Right lung (tissue), 5 donors: ENCODE measurements around the gene RS1. TPM values are rescaled to one million over a fixed set of nuclear protein-coding genes. Genes with fewer than 3 reads are reported as not detected.

Experiments used
- DNase-seq, 2 donors: peaks; one replicate each; pipeline ENCODE4 v3.0.0-alpha.2; 2013
- polyA plus RNA-seq, 5 donors: library from polyadenylated mRNA; unstranded; fragments of 120-200 nt; gene quantifications; one replicate each; pipeline versions ENCODE4 v1.2.1 to v1.2.3, GENCODE V29; 2013; ENCODE audit warnings: inconsistent platforms in 1 of 5, low replicate concordance in 1 of 5; ENCODE audit not compliant: insufficient read length in 5 of 5, insufficient read depth in 1 of 5

The RS1 gene
- polyA plus RNA-seq, 5 donors = 0.21 to 0.44 (median 0.37) TPM

GRCh38 chrX:18674417-18674787, 2.5 kb upstream of the RS1 start:
- no peak for DNase-seq

DNA sequence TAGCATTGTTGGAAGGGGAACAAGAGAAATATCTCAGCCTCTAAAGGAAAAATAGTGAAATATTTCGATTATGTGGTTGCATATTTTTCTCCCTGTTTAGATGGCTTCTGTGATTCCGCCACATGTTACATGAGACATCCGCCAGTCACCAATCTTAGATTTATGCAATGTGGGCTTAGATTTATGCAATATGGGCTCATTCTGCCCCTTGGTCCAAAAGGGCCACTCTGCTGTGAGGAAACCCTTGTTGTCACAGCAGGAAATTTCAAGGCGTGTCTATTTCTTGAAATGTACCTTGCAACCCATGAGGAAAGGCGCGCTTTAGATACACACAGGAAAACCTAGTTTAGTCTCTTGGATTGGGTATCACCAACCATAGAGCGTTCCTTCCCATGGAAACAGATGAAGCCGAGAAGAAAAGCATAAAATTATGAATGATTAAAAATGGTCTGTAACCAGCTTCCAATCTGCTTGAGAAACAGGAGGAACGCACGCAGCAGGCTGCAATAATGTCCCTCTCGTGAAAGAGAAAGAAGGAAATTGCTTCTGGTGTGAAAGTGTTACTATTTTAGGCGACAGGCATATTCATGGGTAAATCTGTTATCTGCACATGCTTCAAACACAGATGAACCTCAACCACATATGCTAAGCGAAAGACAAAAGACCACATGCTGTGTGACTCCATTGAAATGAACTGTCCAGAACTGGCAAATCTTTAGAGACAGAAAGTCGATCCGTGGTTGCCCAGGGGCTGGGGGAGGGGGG, 3.7 kb downstream of the RS1 start:
- DNase-seq = no peak

DNA sequence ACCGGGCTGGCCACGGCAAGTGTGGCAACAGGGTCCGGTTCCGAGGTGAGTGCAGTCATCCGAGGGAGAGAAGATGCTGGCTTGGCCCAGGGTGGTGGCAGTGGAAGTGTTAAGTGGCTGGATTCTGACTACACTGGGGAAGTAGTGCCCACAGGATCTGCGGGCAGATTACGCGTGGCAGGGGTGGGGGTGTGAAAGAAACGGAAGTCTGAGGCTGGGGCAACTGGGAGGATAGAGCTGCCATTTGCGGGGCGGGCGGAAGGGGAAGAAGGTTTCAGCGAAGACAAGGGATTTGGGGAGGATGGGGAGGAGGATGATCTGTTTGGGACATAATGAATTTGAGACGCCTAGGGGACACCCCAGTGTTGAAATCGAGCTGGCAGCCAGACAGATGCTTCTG, 5.3 kb downstream of the RS1 start:
- no peak for DNase-seq

DNA sequence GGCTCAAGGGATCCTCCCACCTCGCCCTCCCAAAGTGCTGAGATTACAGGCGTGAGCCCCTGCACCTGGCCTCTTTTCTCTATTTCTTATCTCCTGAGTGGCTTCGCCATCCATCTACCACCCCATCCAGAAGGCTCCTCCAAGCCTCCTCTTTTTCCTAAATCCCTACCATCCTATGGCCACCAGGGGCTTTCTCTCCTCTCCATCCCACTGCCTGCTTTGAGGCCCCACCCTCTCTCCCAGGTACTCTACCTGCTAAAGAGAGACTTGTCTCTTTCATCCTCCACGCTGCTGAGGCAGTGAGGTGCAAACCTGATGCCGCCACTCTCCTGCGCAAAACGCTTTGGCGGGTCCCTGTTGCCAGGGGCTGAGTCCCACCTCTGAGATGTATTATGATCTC, 7.0 kb downstream of the RS1 start:
- no peak for DNase-seq

DNA sequence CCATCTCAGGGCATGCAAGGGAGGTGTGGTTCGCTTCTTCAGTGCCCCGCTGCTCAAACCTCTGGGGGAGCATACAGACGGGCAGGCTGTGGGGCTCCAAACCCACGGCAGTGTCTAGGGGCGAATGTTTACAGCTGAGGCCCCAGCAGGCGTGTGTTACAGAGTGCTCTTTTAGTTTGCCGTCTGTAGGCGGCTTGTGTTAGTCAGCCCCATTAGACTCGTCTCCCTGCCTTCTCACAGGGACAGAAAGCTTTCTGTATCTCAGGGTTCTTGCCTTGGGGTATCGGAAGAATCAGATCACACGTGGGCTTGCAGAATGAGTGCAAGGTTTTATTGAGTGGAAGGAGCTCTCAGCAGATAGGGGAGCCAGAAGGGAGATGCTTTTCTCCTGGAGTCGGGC, 10.6 kb downstream of the RS1 start:
- no peak for DNase-seq

DNA sequence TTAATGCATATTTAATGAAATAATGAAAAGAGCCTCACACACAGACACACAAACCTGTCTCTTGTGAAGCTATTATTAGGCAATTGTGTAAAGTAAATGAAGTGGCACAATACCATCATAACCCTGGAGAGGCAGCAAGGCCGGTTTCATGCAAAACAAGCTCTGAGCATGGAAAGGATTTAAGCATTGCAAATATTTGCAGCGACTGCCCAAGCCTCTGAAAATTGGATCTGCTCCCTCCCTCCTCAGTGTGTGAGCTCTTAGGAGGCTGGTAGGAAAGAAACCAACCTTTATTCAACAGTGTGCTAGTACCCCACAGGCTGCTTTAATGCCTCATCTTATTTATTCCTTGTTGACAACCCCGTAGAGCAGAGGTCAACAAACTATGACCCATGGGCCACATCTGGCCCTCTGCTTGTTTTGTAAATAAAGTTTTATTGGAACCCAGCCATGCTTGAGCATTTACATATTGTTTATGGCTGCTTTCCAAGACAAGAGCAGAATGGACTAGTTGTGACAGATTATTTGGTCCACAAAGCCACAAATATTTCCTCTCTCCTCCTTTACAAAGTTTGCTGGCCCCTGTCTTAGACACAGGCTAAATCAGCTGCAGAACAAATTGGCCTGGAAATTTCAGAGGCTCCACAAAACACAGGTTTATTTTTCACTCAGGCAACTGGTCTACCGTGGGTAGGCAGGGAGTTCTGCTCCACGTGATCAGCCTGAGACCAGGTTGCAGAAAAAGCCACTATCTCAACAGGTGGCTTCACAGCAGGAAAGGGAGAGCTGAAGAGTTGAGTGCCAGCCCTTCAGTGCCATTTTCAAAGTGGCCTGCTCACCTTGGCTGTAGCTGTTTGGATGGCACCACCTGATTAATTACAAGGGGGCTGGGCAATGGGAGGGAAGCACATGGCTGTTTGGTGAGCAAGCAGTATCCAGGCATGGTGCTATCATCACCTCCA, 16.8 kb downstream of the RS1 start:
- DNase-seq = no peak

DNA sequence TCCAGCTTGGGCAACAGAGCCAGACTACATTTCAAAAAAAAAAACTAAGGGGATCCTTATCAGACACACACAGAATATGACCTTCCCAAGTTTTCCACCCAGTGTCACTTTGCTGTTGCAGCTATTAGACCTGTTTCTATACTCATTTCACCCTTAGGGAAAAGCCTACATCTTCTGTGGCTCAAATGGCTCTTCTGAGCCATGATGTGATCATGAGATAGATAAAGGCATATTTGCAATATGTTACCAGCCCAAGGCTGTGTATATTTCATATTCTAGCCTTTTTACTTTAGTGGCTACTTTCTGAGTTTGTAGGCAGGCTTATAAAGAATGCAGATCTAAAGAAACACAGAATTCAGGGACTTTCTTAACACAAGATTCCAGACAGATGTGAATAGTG, 19.3 kb downstream of the RS1 start:
- DNase-seq = no peak

GRCh38 chrX:18650662-18651061, 21.2 kb downstream of the RS1 start:
- no peak for DNase-seq

- peak in 1 of 2 donors; percentile 11 for DNase-seq
Observed at GRCh38 chrX:18649498-18649951, 22.4 kb downstream of the RS1 start.

- no peak for DNase-seq
Observed at GRCh38 chrX:18647621-18648020, 24.3 kb downstream of the RS1 start.

GRCh38 chrX:18643853-18644252, 28.1 kb downstream of the RS1 start:
- DNase-seq = no peak

DNA sequence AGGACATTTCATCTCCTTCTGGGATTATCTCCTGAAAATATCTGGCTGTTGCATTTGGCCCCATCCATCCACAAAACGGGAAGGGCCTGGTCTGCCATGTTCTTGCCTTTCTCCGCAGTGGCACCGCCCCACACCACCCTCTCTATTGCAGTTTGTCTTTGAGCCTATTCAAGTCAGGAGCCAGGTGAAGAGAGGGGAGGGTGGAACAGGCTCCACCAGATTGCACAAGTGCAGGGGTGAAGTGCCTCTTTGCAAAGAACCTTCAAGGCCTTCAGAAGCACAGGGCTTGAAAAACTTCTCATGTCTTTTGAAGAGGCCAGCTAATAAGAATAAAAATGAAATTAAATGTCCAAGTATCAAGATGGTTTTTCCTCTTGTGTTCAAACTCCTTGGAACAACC, 28.7 kb downstream of the RS1 start:
- DNase-seq = peak; percentile 21 to 31

GRCh38 chrX:18640686-18641085, 31.2 kb downstream of the RS1 start:
- no peak for DNase-seq

- DNase-seq = no peak
Observed at GRCh38 chrX:18639280-18639679, 32.6 kb downstream of the RS1 start.

DNA sequence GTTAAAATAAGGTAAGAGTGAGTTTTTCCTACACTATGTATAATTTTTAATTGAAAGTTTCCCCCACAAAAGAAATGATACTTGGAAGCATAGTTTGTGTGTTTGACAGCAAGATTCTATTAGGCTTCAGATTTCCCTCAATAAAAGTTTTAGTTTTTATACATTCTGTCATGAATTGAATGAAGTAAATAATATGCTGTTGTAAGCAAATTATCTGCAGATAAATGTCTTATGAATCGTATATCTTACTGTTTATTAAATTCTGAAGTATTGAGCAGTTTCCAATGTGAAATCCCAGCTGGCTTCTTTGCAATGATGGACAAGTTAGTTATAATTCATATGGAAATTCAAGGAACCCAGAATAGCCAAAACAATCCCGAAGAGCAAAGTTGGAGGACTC, 33.5 kb downstream of the RS1 start:
- no peak for DNase-seq

DNA sequence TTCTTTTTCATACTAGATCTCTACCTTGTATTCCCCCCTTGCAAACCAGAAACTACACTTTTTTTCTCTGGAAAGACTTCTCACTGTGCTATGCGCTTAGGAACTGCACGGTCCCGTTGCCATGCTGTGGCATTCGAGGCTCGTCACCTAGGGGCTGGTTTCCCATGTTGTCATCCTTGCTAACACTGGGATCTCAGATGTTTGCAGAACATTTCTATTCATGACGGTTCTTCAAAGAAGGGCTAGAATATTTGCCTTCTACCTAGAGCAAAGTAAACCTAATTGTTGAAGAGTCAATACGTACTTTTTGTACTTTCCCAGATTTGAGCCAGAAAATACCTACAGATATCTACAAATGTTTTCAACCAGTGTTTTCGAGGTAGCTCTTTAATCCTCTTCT, 41.0 kb downstream of the RS1 start:
- no peak for DNase-seq

- DNase-seq = no peak
Observed at GRCh38 chrX:18624599-18624998, 47.3 kb downstream of the RS1 start.

- DNase-seq = no peak
Observed at GRCh38 chrX:18620349-18620748, 51.6 kb downstream of the RS1 start.

- no peak for DNase-seq
Observed at GRCh38 chrX:18619288-18619687, 52.6 kb downstream of the RS1 start.

DNA sequence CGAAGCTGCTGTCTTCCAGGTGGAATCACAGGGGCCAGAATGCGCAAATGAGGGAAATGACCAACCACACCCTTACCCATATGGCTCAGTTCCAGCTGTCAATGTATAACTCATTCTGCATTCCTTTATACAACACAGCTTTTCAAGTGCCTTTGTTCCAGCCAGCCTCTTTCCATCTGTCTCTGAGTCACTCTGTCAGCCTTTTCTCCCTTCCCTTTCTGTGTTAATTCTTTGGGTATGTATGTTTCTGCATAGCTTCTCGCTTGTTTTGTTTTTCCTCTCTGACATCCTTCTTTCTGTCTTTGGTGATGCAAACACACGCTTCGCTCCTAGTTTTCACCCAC, 54.5 kb downstream of the RS1 start:
- no peak for DNase-seq

DNA sequence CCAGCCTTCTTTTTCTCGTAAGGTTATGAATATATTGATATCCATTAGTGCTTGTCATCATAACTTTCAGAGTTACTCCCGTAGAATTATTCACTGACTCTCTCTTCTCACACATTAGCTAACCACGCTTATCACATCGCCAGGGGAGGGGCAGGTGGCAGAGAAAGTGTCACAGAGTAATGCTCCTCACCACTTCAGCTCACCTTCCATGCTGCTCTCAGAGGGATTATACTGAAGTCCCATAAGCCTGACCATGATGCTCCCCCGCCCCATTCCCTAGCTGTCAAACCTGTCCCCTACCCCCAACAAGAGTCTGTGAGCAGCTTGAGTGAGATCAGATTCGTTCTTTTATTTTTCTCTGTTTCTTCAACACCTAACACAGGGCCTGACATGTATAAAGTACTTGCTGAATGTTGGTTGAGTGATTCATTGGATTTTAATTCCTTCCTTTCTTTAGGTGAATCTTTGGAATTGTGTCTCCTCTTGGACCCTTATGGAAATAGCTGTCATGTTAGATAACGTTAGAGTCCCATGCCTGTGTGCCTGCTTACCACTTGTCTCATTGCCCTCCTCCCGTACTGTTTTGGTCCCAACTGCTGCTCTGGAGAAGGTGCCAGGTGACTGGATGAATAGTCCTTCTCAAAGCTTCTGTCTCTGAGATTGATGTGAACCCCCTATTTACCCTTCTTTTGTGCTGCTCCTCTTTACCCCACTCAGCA, 55.1 kb downstream of the RS1 start:
- no peak for DNase-seq

DNA sequence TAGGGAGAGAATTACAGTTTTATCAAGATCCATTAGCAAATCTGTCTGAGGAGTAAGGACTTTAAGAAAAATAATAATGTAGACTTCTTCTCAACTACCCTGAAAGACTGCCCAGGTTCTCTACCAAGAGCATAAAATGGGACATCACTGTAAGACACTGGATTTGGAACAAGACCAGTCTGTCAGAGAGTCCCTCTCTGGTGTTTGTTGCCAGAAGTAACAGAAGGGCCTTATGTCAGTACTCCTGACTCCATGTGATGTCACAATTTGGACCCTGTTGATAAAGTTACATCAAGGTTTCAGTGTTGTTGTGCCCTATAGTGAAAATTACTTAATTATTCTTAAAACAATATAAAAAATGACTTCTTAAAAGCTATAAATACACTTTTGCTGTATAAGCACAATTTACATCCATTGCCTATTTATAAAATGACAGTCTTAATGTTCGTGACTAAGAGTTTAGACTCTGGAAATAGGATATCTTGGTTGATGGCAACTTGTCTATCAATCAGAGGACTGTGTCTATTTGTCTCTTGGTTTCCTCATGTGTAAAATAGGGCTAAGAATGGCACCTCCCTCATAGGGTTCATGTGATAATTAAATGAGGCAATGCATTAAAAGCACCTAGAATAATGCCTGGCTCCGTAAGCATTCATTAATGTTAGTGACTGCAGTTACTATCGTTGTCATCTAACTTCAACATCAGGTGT, 57.8 kb downstream of the RS1 start:
- no peak for DNase-seq
